Smooth muscle cell (in vitro differentiated cells): ENCODE results near the gene CACNA1S. TPM values are rescaled to one million over a fixed set of nuclear protein-coding genes. Genes with fewer than 3 reads are reported as not detected.

Experiments
- DNase-seq: peaks from one replicate; lab custom pipeline; 2025; ENCODE audit not compliant: unreplicated experiment; lab: John Stamatoyannopoulos, UW
- H2AFZ ChIP-seq: fragments of 200-600 bp; sonication (generic); 2 replicates; pipeline ENCODE4 v1.6.0; 2016; ENCODE audit warnings: antibody characterized with exemption, low read depth, mild to moderate bottlenecking
- H3F3A ChIP-seq: fragments of 200-600 bp; sonication (generic); 2 replicates; pipeline ENCODE4 v1.6.0; 2017; ENCODE audit warnings: antibody characterized with exemption, low read depth
- H3K27ac ChIP-seq: fragments of 200-600 bp; sonication (generic); 2 replicates; pipeline ENCODE4 v1.5.1; 2016; ENCODE audit warnings: low read depth, mild to moderate bottlenecking
- H3K27me3 ChIP-seq: fragments of 200-600 bp; sonication (generic); 2 replicates; pipeline ENCODE4 v1.6.1; 2016; ENCODE audit warnings: low read depth, mild to moderate bottlenecking
- H3K36me3 ChIP-seq: fragments of 200-600 bp; sonication (generic); 2 replicates; pipeline ENCODE4 v1.5.1; 2016; ENCODE audit warnings: low read depth
- H3K4me1 ChIP-seq: fragments of 200-600 bp; sonication (generic); 2 replicates; pipeline ENCODE4 v1.5.1; 2016; ENCODE audit warnings: low read depth
- H3K4me2 ChIP-seq: fragments of 200-600 bp; sonication (generic); 2 replicates; pipeline ENCODE4 v1.6.0; 2016; ENCODE audit warnings: mild to moderate bottlenecking
- H3K4me3 ChIP-seq: fragments of 200-600 bp; sonication (generic); 2 replicates; pipeline ENCODE4 v1.5.1; 2016; ENCODE audit warnings: mild to moderate bottlenecking
- H3K79me2 ChIP-seq: fragments of 200-600 bp; sonication (generic); 2 replicates; pipeline ENCODE4 v1.6.0; 2016; ENCODE audit warnings: low read depth, mild to moderate bottlenecking
- H3K9ac ChIP-seq: fragments of 200-600 bp; sonication (generic); 2 replicates; pipeline ENCODE4 v1.6.0; 2016; ENCODE audit warnings: low read depth
- H3K9me3 ChIP-seq: fragments of 200-600 bp; sonication (generic); replicated peaks from 2 replicates; pipeline ENCODE4 v1.5.1; 2016; ENCODE audit warnings: low read depth
- H4K20me1 ChIP-seq: fragments of 200-600 bp; sonication (generic); 2 replicates; pipeline ENCODE4 v1.6.0; 2016; ENCODE audit warnings: low read depth
- CTCF ChIP-seq: fragments of 200-600 bp; sonication (generic); IDR thresholded peaks from 2 replicates; pipeline ENCODE4 v1.5.1; 2017; ENCODE audit warnings: borderline replicate concordance, mild to moderate bottlenecking, antibody characterized with exemption; ENCODE audit not compliant: insufficient read depth, poor library complexity, severe bottlenecking
- WGBS: methylation state at CpG from one replicate; pipeline ENCODE4 v1.1.7; 2016; ENCODE audit warnings: low lambda C conversion rate; 5-methylcytosine and 5-hydroxymethylcytosine counted together
- polyA plus RNA-seq: library from polyadenylated mRNA; unstranded; fragments of >200 nt; fragmentation: Nextera tagmentation; extraction: Ambion mirVana; gene quantifications from 2 replicates; pipeline ENCODE4 v1.2.1, GENCODE V29; 2016
- total RNA-seq: library from RNA; depleted of rRNA; stranded (reverse); fragments of >200 nt; gene quantifications from 2 replicates; pipeline ENCODE4 v1.2.3, GENCODE V29; 2014

Gene CACNA1S
- total and polyA plus RNA-seq, 2 experiments from 2014 or later: not detected

GRCh38 chr1:201039418-201039817, 72.8 kb downstream of the CACNA1S start:
- no peaks in the 10 kb centered on the region for H3F3A ChIP-seq
- 97% methylated on average over 2 of the region's 2 CpGs for WGBS

GRCh38 chr1:201038186-201038876, 73.9 kb downstream of the CACNA1S start:
- no peaks in the 10 kb centered on the region for H3F3A ChIP-seq
- no peak overlapping the region for H3K27ac ChIP-seq
- TF ChIP-seq CTCF: no peak

More at GRCh38 chr1:201039418-201039817, 72.8 kb downstream of the CACNA1S start:
- H3K4me3 ChIP-seq: no peak overlapping the region
- H3K9me3 ChIP-seq: no peaks in the 10 kb centered on the region
- peaks cover 4% of the 10 kb centered on the region for H3K4me1 ChIP-seq
- no peak overlapping the region for H2AFZ ChIP-seq
- no peaks in the 10 kb centered on the region for H4K20me1 ChIP-seq
- TF ChIP-seq CTCF: no peak
- no peaks in the 10 kb centered on the region for H3K36me3 ChIP-seq
- no peaks in the 10 kb centered on the region for H3K27me3 ChIP-seq
- no peak overlapping the region for H3K27ac ChIP-seq
- no peaks in the 10 kb centered on the region for H3K79me2 ChIP-seq
- no peak overlapping the region for H3K9ac ChIP-seq
- no peak for DNase-seq
- H3K4me2 ChIP-seq: no peak overlapping the region

GRCh38 chr1:201036188-201036842, 75.9 kb downstream of the CACNA1S start:
- Histone ChIP-seq H3K36me3 (no peaks in the 10 kb centered on the region), H3K4me3 (no peak overlapping the region), H3K79me2 (no peaks in the 10 kb centered on the region), H4K20me1 (no peaks in the 10 kb centered on the region), H3K4me2 (no peak overlapping the region), H2AFZ (no peak overlapping the region), H3K27ac (no peak overlapping the region), H3F3A (no peaks in the 10 kb centered on the region), H3K9ac (no peak overlapping the region), H3K4me1 (no peaks in the 10 kb centered on the region), H3K27me3 (no peaks in the 10 kb centered on the region), H3K9me3 (no peaks in the 10 kb centered on the region)
- 64% methylated on average over 12 of the region's 12 CpGs for WGBS
- no peak for DNase-seq
- no peak for TF ChIP-seq CTCF

More at GRCh38 chr1:201038186-201038876, 73.9 kb downstream of the CACNA1S start:
- H3K79me2 ChIP-seq: no peaks in the 10 kb centered on the region
- no peaks in the 10 kb centered on the region for H3K9me3 ChIP-seq
- H3K36me3 ChIP-seq: no peaks in the 10 kb centered on the region
- no peak overlapping the region for H2AFZ ChIP-seq
- no peak overlapping the region for H3K4me3 ChIP-seq
- H3K27me3 ChIP-seq: no peaks in the 10 kb centered on the region
- DNase-seq: no peak
- no peak overlapping the region for H3K9ac ChIP-seq
- 84% methylated on average over 10 of the region's 10 CpGs for WGBS
- peaks cover 4% of the 10 kb centered on the region for H3K4me1 ChIP-seq
- no peak overlapping the region for H3K4me2 ChIP-seq
- H4K20me1 ChIP-seq: no peaks in the 10 kb centered on the region

GRCh38 chr1:201034671-201035070, 77.6 kb downstream of the CACNA1S start:
- Histone ChIP-seq H3F3A (no peaks in the 10 kb centered on the region), H3K4me2 (no peak overlapping the region), H3K79me2 (no peaks in the 10 kb centered on the region), H4K20me1 (no peaks in the 10 kb centered on the region), H3K27me3 (no peaks in the 10 kb centered on the region), H3K27ac (no peak overlapping the region), H3K9me3 (no peaks in the 10 kb centered on the region), H2AFZ (no peak overlapping the region), H3K4me3 (no peak overlapping the region), H3K9ac (no peak overlapping the region), H3K4me1 (no peaks in the 10 kb centered on the region), H3K36me3 (no peaks in the 10 kb centered on the region)
- DNase-seq: no peak
- 93% methylated on average over 4 of the region's 4 CpGs for WGBS
- no peak for TF ChIP-seq CTCF
